ENCODE data around the gene CREB5. TPM values are rescaled to one million over a fixed set of nuclear protein-coding genes. Genes with fewer than 3 reads are reported as not detected.

Gene CREB5
- total and polyA plus RNA-seq, 2 donors (not counting 3 experiments of a cell fraction or from before 2014, with no cell fraction given): 19.6 to 28.4 TPM

DNA sequence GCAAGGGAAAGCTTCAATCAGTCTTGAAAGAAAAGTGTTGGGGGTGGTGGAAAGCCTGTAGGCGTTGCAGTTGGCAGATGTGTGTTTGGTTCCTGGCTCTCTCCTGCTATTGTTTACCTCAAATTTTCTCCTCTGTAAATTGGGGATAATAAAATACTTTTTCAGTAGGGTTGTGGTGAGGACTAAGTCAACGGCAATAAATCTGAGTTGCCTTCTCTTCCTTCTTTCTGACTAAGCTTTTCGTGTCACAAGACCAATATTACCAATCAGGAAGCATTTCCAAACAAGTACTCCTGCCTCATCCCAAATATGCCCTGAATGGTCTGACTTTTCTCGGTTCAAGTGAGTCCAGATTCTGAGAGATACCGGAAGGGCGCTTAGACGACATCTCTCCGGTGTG is 54.0 kb downstream of the CREB5 start:
- FAIRE-seq (no peak), DNase-seq (ENCODE audit: low read depth, low spot score) (no peak)
- H3K9ac ChIP-seq (replicated peaks; ENCODE audit: extremely low read depth, insufficient read depth, low read length): no peak overlapping the region
- no peaks in the 10 kb centered on the region for H3K4me1 ChIP-seq (ENCODE audit: control insufficient read depth, extremely low read depth, insufficient read depth, low read length)
- intact Hi-C loops (cut with micrococcal nuclease) (no loop called here), dilution Hi-C loops (cut with MboI; ENCODE audit: extremely low pct_ligation_motif_present, low sequenced_read_pairs) (no loop called here)
- no peak overlapping the region for H3K4me2 ChIP-seq (ENCODE audit: insufficient read depth, low read length)
- ChIA-PET POLR2A (no interaction called here), CTCF (interaction anchor here (0.6 to 1.0 kb wide), 3 partner anchors 15 to 84 kb away, joined by 3 to 4 read pairs (median 3); no protein-coding TSS in a partner anchor)
- H3K9me3 ChIP-seq (replicated peaks; ENCODE audit: control insufficient read depth, insufficient read depth, low read length): no peaks in the 10 kb centered on the region
- H3K4me3 ChIP-seq (replicated peaks in 1 of 3; ENCODE audit: insufficient read depth in 1 of 3, low read depth in 1 of 3, low read length in 3 of 3): no peak overlapping the region
- BruUV-seq (replicated peaks): no TSS peak
- H3K27me3 ChIP-seq (ENCODE audit: control insufficient read depth in 2 of 2, insufficient read depth in 2 of 2, low read length in 2 of 2): peaks cover 0 to 2% of the 10 kb centered on the region in 2 experiments
- H3K79me2 ChIP-seq (ENCODE audit: control insufficient read depth, insufficient read depth, low read length): no peaks in the 10 kb centered on the region
- H4K20me1 ChIP-seq (replicated peaks; ENCODE audit: control insufficient read depth, extremely low read depth, insufficient read depth, low read length): no peaks in the 10 kb centered on the region
- TF ChIP-seq MYC (IDR thresholded peaks at IDR 0.05; ENCODE audit: low read depth, low read length) (no peak), POLR2AphosphoS5 (IDR thresholded peaks at IDR 0.05; ENCODE audit: insufficient read depth, low read depth, low read length) (no peak), JUN (IDR thresholded peaks at IDR 0.05; ENCODE audit: borderline replicate concordance, insufficient read depth, insufficient read length, low read depth) (no peak), EZH2 (IDR thresholded peaks at IDR 0.05; ENCODE audit: borderline replicate concordance, low read depth, low read length, severe bottlenecking) (no peak)
- no peak overlapping the region for H3K27ac ChIP-seq (ENCODE audit: insufficient read depth, low read depth, low read length)
- H3K36me3 ChIP-seq (ENCODE audit: control insufficient read depth in 2 of 2, extremely low read depth in 1 of 2, insufficient read depth in 2 of 2, low read length in 2 of 2): no peaks in the 10 kb centered on the region
- no peaks in the 10 kb centered on the region for H3K9me1 ChIP-seq (replicated peaks; ENCODE audit: control insufficient read depth, extremely low read depth, insufficient read depth, low read length)
- no peak overlapping the region for H2AFZ ChIP-seq (ENCODE audit: low read depth, low read length)

DNA sequence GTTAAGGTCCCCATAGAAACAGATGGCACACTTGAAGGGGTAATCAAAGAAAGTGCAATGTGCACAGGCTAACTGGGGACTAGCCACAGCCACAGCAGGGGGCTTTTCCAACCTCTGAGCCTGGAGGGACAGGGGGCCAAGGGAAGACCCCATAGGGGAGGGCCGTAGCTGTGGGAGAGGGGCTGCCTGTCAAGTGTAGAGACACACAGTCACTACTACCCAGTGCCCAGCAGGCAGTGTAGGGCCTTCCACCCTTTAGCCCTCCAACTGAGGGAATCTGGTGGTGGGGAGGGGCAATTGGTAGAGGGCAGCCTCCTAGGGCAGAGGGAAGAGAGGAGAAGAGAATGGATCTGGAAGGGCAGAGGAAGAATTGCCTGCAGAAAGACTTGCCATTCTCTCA is 54.6 kb downstream of the CREB5 start:
- dilution Hi-C loops (cut with MboI; ENCODE audit: extremely low pct_ligation_motif_present, low sequenced_read_pairs): no loop called here
- no TSS peak for BruUV-seq (replicated peaks)
- ChIA-PET CTCF (no interaction called here), POLR2A (no interaction called here)
- Histone ChIP-seq H3K79me2 (ENCODE audit: control insufficient read depth, insufficient read depth, low read length) (no peaks in the 10 kb centered on the region), H3K4me2 (ENCODE audit: insufficient read depth, low read length) (no peak overlapping the region), H3K4me3 (replicated peaks in 1 of 3; ENCODE audit: insufficient read depth in 1 of 3, low read depth in 1 of 3, low read length in 3 of 3) (no peak overlapping the region), H3K9me3 (replicated peaks; ENCODE audit: control insufficient read depth, insufficient read depth, low read length) (no peaks in the 10 kb centered on the region), H3K36me3 (ENCODE audit: control insufficient read depth in 2 of 2, extremely low read depth in 1 of 2, insufficient read depth in 2 of 2, low read length in 2 of 2) (no peaks in the 10 kb centered on the region), H3K9me1 (replicated peaks; ENCODE audit: control insufficient read depth, extremely low read depth, insufficient read depth, low read length) (no peaks in the 10 kb centered on the region), H4K20me1 (replicated peaks; ENCODE audit: control insufficient read depth, extremely low read depth, insufficient read depth, low read length) (no peaks in the 10 kb centered on the region), H3K27ac (ENCODE audit: insufficient read depth, low read depth, low read length) (no peak overlapping the region), H3K9ac (replicated peaks; ENCODE audit: extremely low read depth, insufficient read depth, low read length) (no peak overlapping the region), H2AFZ (ENCODE audit: low read depth, low read length) (no peak overlapping the region), H3K4me1 (ENCODE audit: control insufficient read depth, extremely low read depth, insufficient read depth, low read length) (no peaks in the 10 kb centered on the region), H3K27me3 (ENCODE audit: control insufficient read depth in 2 of 2, insufficient read depth in 2 of 2, low read length in 2 of 2) (peaks cover 0 to 2% of the 10 kb centered on the region in 2 experiments)
- intact Hi-C loops (cut with micrococcal nuclease): no loop called here
- TF ChIP-seq MYC (IDR thresholded peaks at IDR 0.05; ENCODE audit: low read depth, low read length): no peak
- TF ChIP-seq FOS (IDR thresholded peaks at IDR 0.05; ENCODE audit: borderline replicate concordance, insufficient read depth, low read length): no peak
- TF ChIP-seq, protein P1, sequence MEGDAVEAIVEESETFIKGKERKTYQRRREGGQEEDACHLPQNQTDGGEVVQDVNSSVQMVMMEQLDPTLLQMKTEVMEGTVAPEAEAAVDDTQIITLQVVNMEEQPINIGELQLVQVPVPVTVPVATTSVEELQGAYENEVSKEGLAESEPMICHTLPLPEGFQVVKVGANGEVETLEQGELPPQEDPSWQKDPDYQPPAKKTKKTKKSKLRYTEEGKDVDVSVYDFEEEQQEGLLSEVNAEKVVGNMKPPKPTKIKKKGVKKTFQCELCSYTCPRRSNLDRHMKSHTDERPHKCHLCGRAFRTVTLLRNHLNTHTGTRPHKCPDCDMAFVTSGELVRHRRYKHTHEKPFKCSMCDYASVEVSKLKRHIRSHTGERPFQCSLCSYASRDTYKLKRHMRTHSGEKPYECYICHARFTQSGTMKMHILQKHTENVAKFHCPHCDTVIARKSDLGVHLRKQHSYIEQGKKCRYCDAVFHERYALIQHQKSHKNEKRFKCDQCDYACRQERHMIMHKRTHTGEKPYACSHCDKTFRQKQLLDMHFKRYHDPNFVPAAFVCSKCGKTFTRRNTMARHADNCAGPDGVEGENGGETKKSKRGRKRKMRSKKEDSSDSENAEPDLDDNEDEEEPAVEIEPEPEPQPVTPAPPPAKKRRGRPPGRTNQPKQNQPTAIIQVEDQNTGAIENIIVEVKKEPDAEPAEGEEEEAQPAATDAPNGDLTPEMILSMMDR (IDR thresholded peaks at IDR 0.05; ENCODE audit: extremely low read depth in 1 of 2, insufficient read depth in 1 of 2, low read depth in 1 of 2, low read length in 2 of 2): no peak
- TF ChIP-seq POLR2AphosphoS5 (IDR thresholded peaks at IDR 0.05; ENCODE audit: insufficient read depth, low read depth, low read length): no peak
- TF ChIP-seq GATA2 (IDR thresholded peaks at IDR 0.05; ENCODE audit: insufficient read depth, insufficient read length, low read depth, low read length): no peak
- TF ChIP-seq POLR2A (IDR thresholded peaks at IDR 0.05; ENCODE audit: low read depth, low read length): no peak
- TF ChIP-seq EZH2 (IDR thresholded peaks at IDR 0.05; ENCODE audit: borderline replicate concordance, low read depth, low read length, severe bottlenecking): no peak
- TF ChIP-seq, protein P2, sequence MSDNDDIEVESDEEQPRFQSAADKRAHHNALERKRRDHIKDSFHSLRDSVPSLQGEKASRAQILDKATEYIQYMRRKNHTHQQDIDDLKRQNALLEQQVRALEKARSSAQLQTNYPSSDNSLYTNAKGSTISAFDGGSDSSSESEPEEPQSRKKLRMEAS (IDR thresholded peaks at IDR 0.05; ENCODE audit: insufficient read depth, insufficient read length): no peak
- TF ChIP-seq JUN (IDR thresholded peaks at IDR 0.05; ENCODE audit: borderline replicate concordance, insufficient read depth, insufficient read length, low read depth): no peak
- DNase-seq (ENCODE audit: low read depth, low spot score) (no peak), FAIRE-seq (no peak)

Measured in endothelial cell of umbilical vein (primary cell).